Esophagus (tissue), 2 donors: ENCODE results near the gene HIGD1A. TPM values are rescaled to one million over a fixed set of nuclear protein-coding genes. Genes with fewer than 3 reads are reported as not detected.

Experiments used
- H3K27ac ChIP-seq, 2 donors: one replicate each; pipeline ENCODE4 v1.5.1; 2013; ENCODE audit warnings: low read depth in 2 of 2, mild to moderate bottlenecking in 2 of 2, inconsistent platforms in 1 of 2, low read length in 1 of 2, moderate library complexity in 1 of 2
- H3K27me3 ChIP-seq, 2 donors: one replicate each; pipeline ENCODE4 v1.6.1; 2013; ENCODE audit warnings: low read length in 2 of 2, control low read depth in 1 of 2, mild to moderate bottlenecking in 1 of 2; ENCODE audit not compliant: insufficient read depth in 2 of 2, control insufficient read depth in 1 of 2
- H3K36me3 ChIP-seq, 2 donors: one replicate each; pipeline ENCODE4 v1.6.1; 2013; ENCODE audit warnings: low read length in 1 of 2; ENCODE audit not compliant: control insufficient read depth in 2 of 2, insufficient read depth in 2 of 2
- H3K4me1 ChIP-seq, 2 donors: one replicate each; pipeline ENCODE4 v1.6.1; 2013; ENCODE audit warnings: low read length in 1 of 2; ENCODE audit not compliant: control insufficient read depth in 2 of 2, insufficient read depth in 2 of 2
- H3K4me3 ChIP-seq, 2 donors: one replicate each; pipeline ENCODE4 v1.5.1; 2013; ENCODE audit warnings: low read length in 2 of 2, mild to moderate bottlenecking in 2 of 2, low read depth in 1 of 2, moderate library complexity in 1 of 2
- H3K9me3 ChIP-seq, 2 donors: one replicate each; pipeline ENCODE4 v1.6.1; 2013; ENCODE audit warnings: mild to moderate bottlenecking in 2 of 2, low read depth in 1 of 2, low read length in 1 of 2, moderate library complexity in 1 of 2; ENCODE audit not compliant: control insufficient read depth in 2 of 2, insufficient read depth in 1 of 2
- WGBS, 2 donors: extraction: QIAGEN DNeasy Blood & Tissue Kit; methylation state at CpG; one replicate each; pipeline ENCODE4 v1.1.7; 2013; 5-methylcytosine and 5-hydroxymethylcytosine counted together
- polyA plus RNA-seq, 2 donors: library from polyadenylated mRNA; stranded (reverse); fragments of 200-250 nt; gene quantifications; one replicate each; pipeline ENCODE4 v1.2.3, GENCODE V29; 2013
- donor health status: healthy with polysubstance abuse.
- donor health status: Bipolar disorder and iron deficiency.

Gene HIGD1A
- polyA plus RNA-seq, 2 donors = 137 to 161 TPM

DNA sequence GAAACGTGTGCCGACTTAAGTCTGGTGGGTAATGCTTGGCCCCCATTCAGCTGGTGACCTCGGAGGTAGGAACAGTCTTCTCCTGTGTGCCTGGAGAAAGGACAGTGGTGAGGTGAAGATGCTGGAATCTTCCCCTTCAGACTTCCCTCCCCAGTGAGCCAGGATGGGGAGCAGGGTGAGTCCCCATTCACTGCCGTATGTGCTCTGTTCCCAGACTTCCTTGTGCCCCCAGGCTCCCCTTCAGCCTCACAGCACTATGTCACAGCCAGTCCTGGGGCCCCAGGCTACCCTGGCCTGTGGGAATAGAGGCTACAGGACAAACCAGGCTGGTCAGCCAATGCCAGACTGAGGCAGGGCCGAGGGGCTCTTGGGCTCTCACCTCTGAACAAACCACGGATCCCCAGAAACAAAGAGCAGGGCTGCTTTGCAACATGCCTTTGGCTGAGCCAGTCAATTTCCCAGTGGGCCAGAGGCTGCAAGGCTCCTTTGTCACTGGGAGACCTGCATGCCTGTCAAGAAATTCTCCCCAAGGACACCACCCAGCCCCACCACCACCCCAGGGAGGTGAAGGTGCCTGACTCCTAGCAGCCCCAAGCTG is 69.9 kb downstream of the HIGD1A start:
- Histone ChIP-seq H3K9me3 (peaks cover 0 to 2% of the 10 kb centered on the region in 2 donors), H3K36me3 (no peaks in the 10 kb centered on the region), H3K4me1 (peaks cover 0 to 4% of the 10 kb centered on the region in 2 donors), H3K4me3 (no peak overlapping the region), H3K27me3 (no peaks in the 10 kb centered on the region), H3K27ac (no peak overlapping the region)
- 67 to 79% methylated on average over 6 of the region's 6 CpGs for WGBS, 2 donors

DNA sequence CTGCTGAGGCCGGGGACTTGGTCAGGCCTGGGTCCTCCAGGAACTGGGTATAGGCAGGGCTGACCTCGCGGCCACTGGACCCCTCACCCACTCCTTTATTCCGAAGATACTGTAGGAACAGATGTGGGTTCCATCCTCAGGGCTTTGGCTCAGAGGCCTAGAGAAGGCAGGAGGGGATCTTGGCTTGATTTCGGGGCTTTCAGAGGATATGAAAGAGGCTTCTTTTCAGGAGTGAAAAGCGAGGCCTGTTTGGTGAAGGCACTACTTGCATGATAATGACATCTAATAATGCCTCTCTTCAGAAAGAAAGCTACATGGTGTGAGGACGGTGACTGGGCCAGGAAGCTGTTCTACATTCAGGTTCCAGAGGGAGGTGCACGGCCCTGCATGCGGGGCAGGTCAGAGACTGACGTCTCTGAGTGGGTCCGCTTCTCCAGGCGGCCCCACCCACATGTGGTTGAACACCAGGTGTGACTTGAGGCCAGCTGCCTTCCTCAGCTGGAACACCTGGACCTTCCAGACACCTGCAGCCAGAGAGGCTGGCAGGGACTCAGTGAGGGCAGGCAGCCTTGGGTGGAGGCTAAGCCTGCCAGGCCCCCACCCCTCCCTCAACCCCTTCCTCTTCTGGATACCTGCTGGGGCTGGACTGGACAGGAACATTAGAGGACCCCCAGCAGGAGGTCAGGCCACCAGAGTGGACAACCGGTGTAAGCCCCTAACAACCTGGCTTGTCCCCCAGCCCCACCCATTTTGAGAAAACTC is 70.6 kb downstream of the HIGD1A start:
- Histone ChIP-seq H3K4me1 (peaks cover 0 to 4% of the 10 kb centered on the region in 2 donors), H3K27me3 (no peaks in the 10 kb centered on the region), H3K4me3 (no peak overlapping the region), H3K27ac (no peak overlapping the region), H3K36me3 (no peaks in the 10 kb centered on the region), H3K9me3 (no peaks in the 10 kb centered on the region)
- WGBS, 2 donors = 78% methylated on average over 13 of the region's 13 CpGs

Other genes with a start within 250 kb of the HIGD1A start
- 10 to 100 TPM in 1 of 2 donors, 1 to 10 TPM in 1; 5.0 to 10.0 TPM for gene SEC22C, start 222.5 kb downstream of the HIGD1A start, polyA plus RNA-seq
- 10 to 100 TPM; 18.1 to 23.2 TPM for gene SS18L2, start 213.6 kb downstream of the HIGD1A start, polyA plus RNA-seq
- 10 to 100 TPM; 13.9 to 26.3 TPM for gene NKTR, start 203.8 kb downstream of the HIGD1A start, polyA plus RNA-seq
- gene ZBTB47, start 150.8 kb downstream of the HIGD1A start, polyA plus RNA-seq = 1 to 10 TPM; 3.5 to 6.0 TPM
- gene KLHL40, start 119.0 kb downstream of the HIGD1A start, polyA plus RNA-seq = under 1 TPM in 1 of 2 donors, not detected in 1; 0.02 TPM
- under 1 TPM; 0.12 to 0.41 TPM for gene HHATL, start 101.7 kb downstream of the HIGD1A start, polyA plus RNA-seq
- gene CCDC13, start 31.2 kb downstream of the HIGD1A start, polyA plus RNA-seq = 1 to 10 TPM in 1 of 2 donors, under 1 TPM in 1; 0.53 to 1.0 TPM
- under 1 TPM; 0.75 to 0.88 TPM for gene ACKR2, start 5.0 kb upstream of the HIGD1A start, polyA plus RNA-seq
- gene CYP8B1, start 71.4 kb upstream of the HIGD1A start, polyA plus RNA-seq = not detected
- gene ZNF662, start 101.7 kb upstream of the HIGD1A start, polyA plus RNA-seq = 1 to 10 TPM; 2.5 to 5.2 TPM
- gene GASK1A, start 174.8 kb upstream of the HIGD1A start, polyA plus RNA-seq = 1 to 10 TPM in 1 of 2 donors, under 1 TPM in 1; 0.71 to 1.1 TPM